Bronchial epithelial cell (primary cell): ENCODE measurements around the gene NR2F2. TPM values are rescaled to one million over a fixed set of nuclear protein-coding genes. Genes with fewer than 3 reads are reported as not detected.

Source experiments
- DNase-seq: peaks from one replicate; pipeline ENCODE4 v3.0.0-alpha.2; 2010; ENCODE audit warnings: low read depth
- FAIRE-seq: peaks from 2 replicates; lab custom pipeline; 2011; peaks lifted over from hg19 to GRCh38; lab: Jason Lieb, UNC
- H3K27me3 ChIP-seq: 2 replicates; pipeline ENCODE4 v1.5.1; 2011; ENCODE audit warnings: low read length; ENCODE audit not compliant: control insufficient read depth, insufficient read depth
- H3K36me3 ChIP-seq: 2 replicates; pipeline ENCODE4 v1.5.1; 2011; ENCODE audit warnings: low read length; ENCODE audit not compliant: control insufficient read depth, insufficient read depth
- H3K4me3 ChIP-seq: 2 replicates; pipeline ENCODE4 v1.5.1; 2011; ENCODE audit warnings: mild to moderate bottlenecking, low read depth, low read length, control low read depth
- total RNA-seq: library from RNA; depleted of rRNA; stranded (reverse); fragments of >200 nt; gene quantifications from 2 replicates; pipeline ENCODE4 v1.2.1, GENCODE V29; 2014
- TF ChIP-seq, protein P1 (sequence below): IDR thresholded peaks from 2 replicates; pipeline ENCODE4 v1.5.1; 2011; ENCODE audit warnings: mild to moderate bottlenecking, moderate library complexity, low read length, control low read depth, inconsistent platforms; ENCODE audit not compliant: insufficient read depth, severe bottlenecking

NR2F2 gene
- total RNA-seq, 1 donor from 2014 or later: 1.6 TPM

DNA sequence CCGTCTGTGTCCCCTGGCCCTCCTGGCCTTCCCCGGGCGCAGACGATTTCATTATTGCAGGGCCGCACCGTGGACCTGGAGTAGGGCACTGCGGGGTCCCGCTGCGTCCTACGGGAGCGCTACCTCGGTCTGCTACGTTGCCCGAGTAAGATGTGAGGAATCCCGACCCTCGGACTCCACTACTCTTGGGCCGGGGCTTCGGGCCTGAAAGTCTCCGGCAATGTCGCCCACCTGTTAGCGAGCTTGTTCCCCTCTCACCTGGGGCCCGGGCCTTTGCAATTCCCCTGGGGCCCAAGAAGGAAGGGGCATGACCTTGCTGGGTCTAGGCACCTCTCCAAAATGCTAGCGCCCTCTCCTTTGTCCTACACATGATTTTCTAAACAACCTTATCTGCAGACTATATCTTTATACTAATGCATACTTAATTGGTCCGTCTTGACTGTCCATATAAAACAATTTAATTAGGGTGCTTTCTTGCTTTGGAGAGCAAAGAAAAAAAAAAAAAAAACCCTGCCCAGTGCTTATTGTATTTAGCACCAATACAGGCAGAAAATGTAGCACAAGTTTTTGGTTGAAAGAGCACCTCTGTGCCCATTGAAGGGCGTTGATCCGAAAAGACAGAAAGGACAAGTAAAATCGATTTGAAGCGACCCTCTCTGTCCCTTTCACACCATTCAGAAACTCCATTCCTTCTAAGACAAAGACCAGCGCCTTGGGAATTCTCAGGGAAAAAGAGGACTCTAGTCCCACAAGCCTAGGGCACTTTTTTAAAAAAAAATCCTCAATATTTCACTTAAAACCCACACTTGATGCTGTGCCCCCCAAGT lies 7.0 kb upstream of the NR2F2 start:
- FAIRE-seq: no peak
- no peaks in the 10 kb centered on the region for H3K27me3 ChIP-seq

DNA sequence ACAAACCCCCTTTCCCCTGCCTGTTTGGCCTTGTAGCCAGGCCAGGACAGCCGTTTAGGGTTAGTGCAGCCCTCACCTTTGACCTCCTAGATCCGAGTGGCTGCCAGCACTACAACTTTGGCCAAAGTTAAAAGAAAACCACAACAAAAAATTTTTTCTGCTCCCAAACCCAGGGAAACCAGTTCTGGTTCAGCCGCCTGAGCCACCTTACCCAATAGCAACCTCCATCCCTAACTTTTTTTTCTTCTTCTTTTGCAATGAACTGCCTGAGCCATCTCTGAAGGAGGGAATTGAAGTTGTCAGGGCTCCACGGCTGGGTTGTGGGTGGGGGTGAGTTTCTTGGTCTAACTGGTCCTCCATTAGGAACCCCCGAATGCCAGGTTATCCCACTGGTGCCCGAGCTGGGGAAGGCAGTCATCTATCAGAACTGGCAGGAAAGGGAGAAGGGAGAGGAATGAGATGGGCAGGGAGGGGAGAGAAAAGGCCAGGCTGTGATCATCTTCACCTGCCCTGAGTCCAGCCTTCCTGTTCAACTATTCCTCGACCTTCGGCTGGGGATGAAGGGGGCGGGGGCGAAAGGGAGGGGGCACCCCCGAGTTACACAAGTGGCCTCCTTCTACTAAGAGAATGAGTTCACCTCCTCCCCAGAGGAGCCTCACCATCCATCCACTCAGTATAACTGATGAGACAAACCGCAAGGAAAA lies 6.2 kb upstream of the NR2F2 start:
- Histone ChIP-seq H3K4me3 (no peak overlapping the region), H3K27me3 (no peaks in the 10 kb centered on the region), H3K36me3 (no peaks in the 10 kb centered on the region)
- TF ChIP-seq, protein P1, sequence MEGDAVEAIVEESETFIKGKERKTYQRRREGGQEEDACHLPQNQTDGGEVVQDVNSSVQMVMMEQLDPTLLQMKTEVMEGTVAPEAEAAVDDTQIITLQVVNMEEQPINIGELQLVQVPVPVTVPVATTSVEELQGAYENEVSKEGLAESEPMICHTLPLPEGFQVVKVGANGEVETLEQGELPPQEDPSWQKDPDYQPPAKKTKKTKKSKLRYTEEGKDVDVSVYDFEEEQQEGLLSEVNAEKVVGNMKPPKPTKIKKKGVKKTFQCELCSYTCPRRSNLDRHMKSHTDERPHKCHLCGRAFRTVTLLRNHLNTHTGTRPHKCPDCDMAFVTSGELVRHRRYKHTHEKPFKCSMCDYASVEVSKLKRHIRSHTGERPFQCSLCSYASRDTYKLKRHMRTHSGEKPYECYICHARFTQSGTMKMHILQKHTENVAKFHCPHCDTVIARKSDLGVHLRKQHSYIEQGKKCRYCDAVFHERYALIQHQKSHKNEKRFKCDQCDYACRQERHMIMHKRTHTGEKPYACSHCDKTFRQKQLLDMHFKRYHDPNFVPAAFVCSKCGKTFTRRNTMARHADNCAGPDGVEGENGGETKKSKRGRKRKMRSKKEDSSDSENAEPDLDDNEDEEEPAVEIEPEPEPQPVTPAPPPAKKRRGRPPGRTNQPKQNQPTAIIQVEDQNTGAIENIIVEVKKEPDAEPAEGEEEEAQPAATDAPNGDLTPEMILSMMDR: no peak
- FAIRE-seq (no peak), DNase-seq (no peak)

More for the DNA sequence above, 7.0 kb upstream of the NR2F2 start:
- Histone ChIP-seq H3K4me3 (no peak overlapping the region), H3K36me3 (no peaks in the 10 kb centered on the region)
- no peak for DNase-seq
- TF ChIP-seq, protein P1: no peak

DNA sequence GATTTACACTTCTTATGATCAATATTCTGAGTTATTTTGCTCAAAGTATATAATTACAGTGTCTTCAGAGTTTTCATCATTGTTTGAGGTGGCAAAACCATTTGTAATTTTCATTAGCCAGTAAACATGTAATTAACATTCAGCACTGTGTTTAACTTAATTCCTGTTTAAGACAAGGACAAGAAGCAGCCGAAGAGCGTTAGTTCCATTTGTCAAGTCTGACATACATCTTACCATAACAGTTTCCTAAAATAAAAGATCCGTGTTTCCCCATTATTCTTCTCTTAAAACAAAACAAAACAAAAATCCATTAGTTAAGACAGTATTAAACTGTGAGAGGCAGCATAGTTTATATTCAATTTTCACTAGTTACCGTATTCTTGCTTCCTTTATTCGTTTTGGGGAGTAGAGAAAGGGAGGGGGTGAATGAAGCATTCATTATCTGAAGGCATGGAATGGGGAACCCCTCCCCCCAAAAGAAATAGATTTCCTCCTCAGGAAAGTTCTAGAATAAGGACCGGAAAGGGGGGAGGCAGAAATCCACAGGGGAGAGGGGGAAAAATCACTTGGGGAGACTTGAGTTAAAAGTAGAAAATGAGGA lies 5.5 kb upstream of the NR2F2 start:
- no peaks in the 10 kb centered on the region for H3K36me3 ChIP-seq
- peak overlapping the region; percentile 57 for H3K4me3 ChIP-seq
- TF ChIP-seq, protein P1: no peak
- no peak for FAIRE-seq
- DNase-seq: no peak
- H3K27me3 ChIP-seq: no peaks in the 10 kb centered on the region

DNA sequence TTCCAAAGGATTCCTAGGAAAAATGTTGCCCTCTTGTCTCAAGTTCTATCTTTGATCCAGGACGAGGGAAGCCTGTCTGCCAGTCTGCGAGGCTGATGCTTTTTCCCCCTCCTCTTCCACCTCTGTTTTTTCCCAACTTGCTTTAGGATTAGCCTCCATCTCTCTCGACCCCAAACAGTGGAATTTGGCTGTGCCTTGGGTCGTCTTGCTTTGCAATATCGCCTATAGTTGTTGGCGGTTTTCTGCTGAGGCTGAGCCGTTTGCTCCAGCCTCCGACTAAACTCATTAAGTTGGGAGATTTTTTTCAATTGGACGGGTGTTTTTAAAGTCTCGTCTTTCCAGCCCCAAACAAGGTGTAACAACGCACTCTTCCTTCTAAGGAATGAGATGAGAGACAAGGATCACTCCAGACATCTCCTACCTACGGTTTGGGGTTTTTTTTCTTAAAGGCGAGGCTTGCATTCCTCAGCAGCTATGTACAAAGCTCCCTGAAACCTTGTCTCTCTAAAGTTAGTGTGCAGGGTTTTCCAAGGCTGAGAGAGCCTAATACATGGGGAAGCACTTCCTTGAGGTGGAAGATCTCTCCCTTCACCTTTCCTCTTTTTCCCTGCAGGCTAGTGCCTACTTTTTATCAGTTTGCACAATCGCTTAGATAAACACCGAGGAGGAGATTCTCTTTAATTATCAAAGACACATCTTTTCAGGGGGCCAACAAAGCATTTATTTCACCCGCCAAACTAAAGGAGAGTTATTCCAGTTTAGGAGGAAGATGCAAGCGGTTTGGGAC lies 4.8 kb upstream of the NR2F2 start:
- FAIRE-seq: no peak
- no peaks in the 10 kb centered on the region for H3K36me3 ChIP-seq
- no peaks in the 10 kb centered on the region for H3K27me3 ChIP-seq
- H3K4me3 ChIP-seq: peak overlapping the region; percentile 57
- TF ChIP-seq, protein P1: no peak
- peak; percentile 66 for DNase-seq

DNA sequence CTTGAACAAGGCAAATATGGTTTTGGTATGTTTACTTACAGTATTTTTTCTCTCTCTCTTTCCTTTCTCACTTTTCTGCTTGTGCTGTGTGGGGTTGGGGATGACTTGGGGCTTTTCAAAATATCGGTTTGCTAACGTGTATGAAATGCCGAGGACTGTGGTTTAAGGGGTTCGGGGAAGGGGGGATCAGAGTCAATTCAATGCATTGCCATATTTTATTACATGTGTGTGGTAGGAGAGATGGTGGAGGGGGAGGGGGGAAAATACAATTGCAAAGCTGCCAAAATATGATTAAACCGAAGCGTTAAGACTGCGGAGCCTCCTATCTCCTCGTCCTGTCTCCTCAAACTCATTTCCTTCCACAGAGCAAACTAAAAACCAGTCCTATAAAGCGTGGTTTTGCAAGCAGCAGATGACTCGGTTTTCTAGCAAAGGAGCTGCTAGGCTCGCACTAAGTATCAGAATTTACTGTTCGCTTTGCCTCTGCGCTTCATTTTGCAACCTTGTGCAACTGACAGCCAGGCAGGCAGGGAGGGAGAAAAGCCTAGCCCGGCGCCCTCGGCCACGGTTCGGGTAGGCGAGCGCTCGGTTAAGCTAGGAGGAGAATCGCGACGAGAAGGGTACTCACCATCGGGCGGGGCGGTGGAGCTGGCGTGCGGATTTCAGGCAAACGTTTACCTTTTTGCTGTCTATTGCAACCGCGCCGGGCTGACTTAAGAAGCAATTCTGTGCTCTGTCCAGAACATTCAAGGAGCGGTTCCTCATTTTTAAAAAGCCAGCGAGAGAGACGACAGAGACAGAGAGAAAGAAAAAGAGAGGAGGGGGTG lies 4.0 kb upstream of the NR2F2 start:
- no peak for FAIRE-seq

More for the DNA sequence above, 4.0 kb upstream of the NR2F2 start:
- Histone ChIP-seq H3K4me3 (peak overlapping the region; percentile 57), H3K27me3 (no peaks in the 10 kb centered on the region), H3K36me3 (no peaks in the 10 kb centered on the region)
- DNase-seq: no peak
- TF ChIP-seq, protein P1: no peak
